ENCODE measurements around the gene MGAM2. TPM values are rescaled to one million over a fixed set of nuclear protein-coding genes. Genes with fewer than 3 reads are reported as not detected.

The MGAM2 gene
- total and polyA plus RNA-seq, 2 donors (not counting 1 experiment from before 2014, with no cell fraction given) = not detected

DNA sequence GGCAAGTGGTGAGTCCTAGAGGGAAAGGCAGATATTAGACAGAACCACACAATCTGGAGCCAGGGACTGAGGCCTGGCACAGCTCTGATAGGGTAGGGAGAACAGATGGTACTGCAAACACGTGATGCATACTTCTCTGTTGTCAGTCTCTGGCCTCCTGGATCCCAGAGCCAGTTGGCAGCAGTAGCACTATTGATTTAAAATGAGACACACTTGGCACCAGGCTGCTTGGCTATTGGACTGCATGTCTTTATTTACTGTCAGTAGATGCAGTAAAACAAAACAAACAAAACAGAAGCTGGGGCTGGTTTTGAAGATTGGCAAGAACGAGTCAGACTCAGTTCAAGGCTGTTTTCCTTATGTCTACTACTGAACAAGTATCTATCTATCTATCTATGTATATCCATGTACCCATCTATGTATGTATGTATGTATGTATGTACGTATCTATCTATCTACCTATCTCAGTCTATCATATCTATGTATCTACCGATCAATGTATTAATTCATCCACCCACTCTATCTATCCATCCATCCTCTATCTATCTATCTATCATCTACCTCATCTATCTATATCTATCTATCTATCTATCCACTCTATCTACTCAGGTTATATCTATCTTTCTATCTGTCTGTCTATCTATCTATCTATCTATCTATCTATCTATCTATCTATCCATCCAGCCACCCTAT lies 23.4 kb upstream of the MGAM2 start:
- Histone ChIP-seq H3K9me3 (ENCODE audit: control insufficient read depth, insufficient read depth, low read depth, low read length) (no peaks in the 10 kb centered on the region), H3K9ac (ENCODE audit: insufficient read depth, low read length) (no peak overlapping the region), H3K36me3 (ENCODE audit: control insufficient read depth, insufficient read depth, low read length) (no peaks in the 10 kb centered on the region), H3K4me2 (ENCODE audit: extremely low read depth, insufficient read depth, low read length) (no peak overlapping the region), H3K4me3 (replicated peaks in 1 of 4; ENCODE audit: control extremely low read depth in 1 of 4, insufficient read depth in 1 of 4, low read depth in 3 of 4, low read length in 4 of 4) (no peak overlapping the region), H3K27ac (ENCODE audit: insufficient read depth, low read length) (no peak overlapping the region), H3K27me3 (ENCODE audit: control insufficient read depth, insufficient read depth, low read length) (no peaks in the 10 kb centered on the region), H4K20me1 (ENCODE audit: control insufficient read depth, extremely low read depth, insufficient read depth, low read length) (no peaks in the 10 kb centered on the region), H2AFZ (ENCODE audit: low read length) (no peak overlapping the region), H3K79me2 (ENCODE audit: control insufficient read depth, insufficient read depth, low read length) (no peaks in the 10 kb centered on the region), H3K4me1 (ENCODE audit: control insufficient read depth, extremely low read depth, insufficient read depth, low read length) (no peaks in the 10 kb centered on the region)
- no peak for DNase-seq (ENCODE audit: low read depth in 2 of 2)
- TF ChIP-seq, protein P1, sequence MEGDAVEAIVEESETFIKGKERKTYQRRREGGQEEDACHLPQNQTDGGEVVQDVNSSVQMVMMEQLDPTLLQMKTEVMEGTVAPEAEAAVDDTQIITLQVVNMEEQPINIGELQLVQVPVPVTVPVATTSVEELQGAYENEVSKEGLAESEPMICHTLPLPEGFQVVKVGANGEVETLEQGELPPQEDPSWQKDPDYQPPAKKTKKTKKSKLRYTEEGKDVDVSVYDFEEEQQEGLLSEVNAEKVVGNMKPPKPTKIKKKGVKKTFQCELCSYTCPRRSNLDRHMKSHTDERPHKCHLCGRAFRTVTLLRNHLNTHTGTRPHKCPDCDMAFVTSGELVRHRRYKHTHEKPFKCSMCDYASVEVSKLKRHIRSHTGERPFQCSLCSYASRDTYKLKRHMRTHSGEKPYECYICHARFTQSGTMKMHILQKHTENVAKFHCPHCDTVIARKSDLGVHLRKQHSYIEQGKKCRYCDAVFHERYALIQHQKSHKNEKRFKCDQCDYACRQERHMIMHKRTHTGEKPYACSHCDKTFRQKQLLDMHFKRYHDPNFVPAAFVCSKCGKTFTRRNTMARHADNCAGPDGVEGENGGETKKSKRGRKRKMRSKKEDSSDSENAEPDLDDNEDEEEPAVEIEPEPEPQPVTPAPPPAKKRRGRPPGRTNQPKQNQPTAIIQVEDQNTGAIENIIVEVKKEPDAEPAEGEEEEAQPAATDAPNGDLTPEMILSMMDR (conservative IDR thresholded peaks at IDR 0.05 in 1 of 2, IDR thresholded peaks at IDR 0.05 in 1 of 2; ENCODE audit: low read depth in 1 of 2, low read length in 2 of 2) = no peak

DNA sequence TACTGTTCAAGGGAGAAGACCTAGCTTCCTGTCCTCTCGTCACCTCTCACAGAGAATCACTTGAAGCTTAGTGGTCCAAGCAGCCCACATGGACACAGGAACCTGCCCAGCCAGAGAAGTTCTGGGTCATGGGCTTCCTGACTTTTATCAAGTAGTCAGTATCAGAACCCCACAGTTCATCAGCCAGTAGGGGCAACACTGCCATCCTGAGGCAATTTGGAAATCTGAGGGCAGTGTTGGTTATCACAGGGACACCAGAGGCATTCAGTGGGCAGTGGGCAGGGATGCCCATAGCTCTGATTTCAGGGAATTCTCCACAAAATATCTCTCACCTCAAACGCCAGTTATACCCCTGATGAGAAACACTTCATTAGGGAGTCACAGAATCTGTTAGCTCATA lies 22.5 kb upstream of the MGAM2 start:
- Histone ChIP-seq H3K36me3 (ENCODE audit: control insufficient read depth, insufficient read depth, low read length) (no peaks in the 10 kb centered on the region), H3K4me1 (ENCODE audit: control insufficient read depth, extremely low read depth, insufficient read depth, low read length) (no peaks in the 10 kb centered on the region), H3K27me3 (ENCODE audit: control insufficient read depth, insufficient read depth, low read length) (no peaks in the 10 kb centered on the region), H3K4me3 (replicated peaks in 1 of 4; ENCODE audit: control extremely low read depth in 1 of 4, insufficient read depth in 1 of 4, low read depth in 3 of 4, low read length in 4 of 4) (no peak overlapping the region), H3K9me3 (ENCODE audit: control insufficient read depth, insufficient read depth, low read depth, low read length) (no peaks in the 10 kb centered on the region), H4K20me1 (ENCODE audit: control insufficient read depth, extremely low read depth, insufficient read depth, low read length) (no peaks in the 10 kb centered on the region), H2AFZ (ENCODE audit: low read length) (no peak overlapping the region), H3K27ac (ENCODE audit: insufficient read depth, low read length) (no peak overlapping the region), H3K9ac (ENCODE audit: insufficient read depth, low read length) (no peak overlapping the region), H3K79me2 (ENCODE audit: control insufficient read depth, insufficient read depth, low read length) (no peaks in the 10 kb centered on the region), H3K4me2 (ENCODE audit: extremely low read depth, insufficient read depth, low read length) (no peak overlapping the region)
- TF ChIP-seq, protein P1 (conservative IDR thresholded peaks at IDR 0.05 in 1 of 2, IDR thresholded peaks at IDR 0.05 in 1 of 2; ENCODE audit: low read depth in 1 of 2, low read length in 2 of 2) = no peak
- no peak for TF ChIP-seq EZH2 (IDR thresholded peaks at IDR 0.05; ENCODE audit: low read length, missing control alignments)
- DNase-seq (ENCODE audit: low read depth in 2 of 2) = no peak

DNA sequence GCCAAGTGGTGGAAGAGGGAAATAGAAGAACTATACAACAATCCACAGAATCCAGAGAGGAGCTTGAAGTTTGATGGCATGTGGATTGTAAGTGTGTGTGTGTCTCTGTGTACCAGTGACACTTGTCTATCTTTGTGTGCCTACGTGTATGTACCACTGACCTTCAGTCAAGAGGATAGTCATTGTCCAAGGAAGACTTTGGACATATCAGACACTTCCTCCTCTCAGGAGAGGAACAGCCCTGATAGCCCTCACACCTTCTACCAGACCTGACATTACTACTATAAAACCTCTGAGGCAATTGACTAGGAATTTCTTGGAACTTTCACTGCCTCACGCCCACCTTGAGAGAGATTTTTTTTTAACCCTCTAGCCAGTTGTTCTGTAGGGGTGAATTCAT lies 19.6 kb upstream of the MGAM2 start:
- Histone ChIP-seq H4K20me1 (ENCODE audit: control insufficient read depth, extremely low read depth, insufficient read depth, low read length) (no peaks in the 10 kb centered on the region), H3K9ac (ENCODE audit: insufficient read depth, low read length) (no peak overlapping the region), H3K4me2 (ENCODE audit: extremely low read depth, insufficient read depth, low read length) (no peak overlapping the region), H2AFZ (ENCODE audit: low read length) (no peak overlapping the region), H3K4me1 (ENCODE audit: control insufficient read depth, extremely low read depth, insufficient read depth, low read length) (no peaks in the 10 kb centered on the region), H3K27me3 (ENCODE audit: control insufficient read depth, insufficient read depth, low read length) (no peaks in the 10 kb centered on the region), H3K9me3 (ENCODE audit: control insufficient read depth, insufficient read depth, low read depth, low read length) (no peaks in the 10 kb centered on the region), H3K4me3 (replicated peaks in 1 of 4; ENCODE audit: control extremely low read depth in 1 of 4, insufficient read depth in 1 of 4, low read depth in 3 of 4, low read length in 4 of 4) (no peak overlapping the region), H3K36me3 (ENCODE audit: control insufficient read depth, insufficient read depth, low read length) (no peaks in the 10 kb centered on the region), H3K27ac (ENCODE audit: insufficient read depth, low read length) (no peak overlapping the region), H3K79me2 (ENCODE audit: control insufficient read depth, insufficient read depth, low read length) (no peaks in the 10 kb centered on the region)
- TF ChIP-seq, protein P1 (conservative IDR thresholded peaks at IDR 0.05 in 1 of 2, IDR thresholded peaks at IDR 0.05 in 1 of 2; ENCODE audit: low read depth in 1 of 2, low read length in 2 of 2) = no peak
- TF ChIP-seq EZH2 (IDR thresholded peaks at IDR 0.05; ENCODE audit: low read length, missing control alignments) = no peak
- DNase-seq (ENCODE audit: low read depth in 2 of 2) = no peak
